ENCODE measurements around the gene RBMX. TPM values are rescaled to one million over a fixed set of nuclear protein-coding genes. Genes with fewer than 3 reads are reported as not detected.

The RBMX gene
- total and polyA plus RNA-seq, 2 of the 13 experiments (the other 11 are each of a cell fraction or from before 2014, with no cell fraction given) = 114 to 254 TPM

DNA sequence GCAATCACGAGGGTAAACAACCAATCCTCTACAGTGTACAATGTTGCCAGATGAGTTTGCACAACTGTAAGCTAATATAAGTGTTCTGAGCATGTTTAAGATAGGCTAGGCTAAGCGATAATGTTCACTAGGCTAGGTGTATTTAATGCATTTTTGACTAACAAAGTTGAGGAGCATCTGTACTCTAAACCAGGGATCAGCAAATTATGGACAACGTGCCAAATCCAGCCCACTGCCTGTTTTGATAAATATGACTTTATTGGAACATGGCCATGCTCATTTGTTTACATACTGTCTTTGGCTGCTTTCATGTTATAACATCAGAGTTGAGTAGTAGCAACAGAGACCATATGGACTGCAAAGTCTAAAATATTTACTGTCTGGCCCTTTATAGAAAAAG is 53.5 kb downstream of the RBMX start (continued):
- TF ChIP-seq, protein P1, sequence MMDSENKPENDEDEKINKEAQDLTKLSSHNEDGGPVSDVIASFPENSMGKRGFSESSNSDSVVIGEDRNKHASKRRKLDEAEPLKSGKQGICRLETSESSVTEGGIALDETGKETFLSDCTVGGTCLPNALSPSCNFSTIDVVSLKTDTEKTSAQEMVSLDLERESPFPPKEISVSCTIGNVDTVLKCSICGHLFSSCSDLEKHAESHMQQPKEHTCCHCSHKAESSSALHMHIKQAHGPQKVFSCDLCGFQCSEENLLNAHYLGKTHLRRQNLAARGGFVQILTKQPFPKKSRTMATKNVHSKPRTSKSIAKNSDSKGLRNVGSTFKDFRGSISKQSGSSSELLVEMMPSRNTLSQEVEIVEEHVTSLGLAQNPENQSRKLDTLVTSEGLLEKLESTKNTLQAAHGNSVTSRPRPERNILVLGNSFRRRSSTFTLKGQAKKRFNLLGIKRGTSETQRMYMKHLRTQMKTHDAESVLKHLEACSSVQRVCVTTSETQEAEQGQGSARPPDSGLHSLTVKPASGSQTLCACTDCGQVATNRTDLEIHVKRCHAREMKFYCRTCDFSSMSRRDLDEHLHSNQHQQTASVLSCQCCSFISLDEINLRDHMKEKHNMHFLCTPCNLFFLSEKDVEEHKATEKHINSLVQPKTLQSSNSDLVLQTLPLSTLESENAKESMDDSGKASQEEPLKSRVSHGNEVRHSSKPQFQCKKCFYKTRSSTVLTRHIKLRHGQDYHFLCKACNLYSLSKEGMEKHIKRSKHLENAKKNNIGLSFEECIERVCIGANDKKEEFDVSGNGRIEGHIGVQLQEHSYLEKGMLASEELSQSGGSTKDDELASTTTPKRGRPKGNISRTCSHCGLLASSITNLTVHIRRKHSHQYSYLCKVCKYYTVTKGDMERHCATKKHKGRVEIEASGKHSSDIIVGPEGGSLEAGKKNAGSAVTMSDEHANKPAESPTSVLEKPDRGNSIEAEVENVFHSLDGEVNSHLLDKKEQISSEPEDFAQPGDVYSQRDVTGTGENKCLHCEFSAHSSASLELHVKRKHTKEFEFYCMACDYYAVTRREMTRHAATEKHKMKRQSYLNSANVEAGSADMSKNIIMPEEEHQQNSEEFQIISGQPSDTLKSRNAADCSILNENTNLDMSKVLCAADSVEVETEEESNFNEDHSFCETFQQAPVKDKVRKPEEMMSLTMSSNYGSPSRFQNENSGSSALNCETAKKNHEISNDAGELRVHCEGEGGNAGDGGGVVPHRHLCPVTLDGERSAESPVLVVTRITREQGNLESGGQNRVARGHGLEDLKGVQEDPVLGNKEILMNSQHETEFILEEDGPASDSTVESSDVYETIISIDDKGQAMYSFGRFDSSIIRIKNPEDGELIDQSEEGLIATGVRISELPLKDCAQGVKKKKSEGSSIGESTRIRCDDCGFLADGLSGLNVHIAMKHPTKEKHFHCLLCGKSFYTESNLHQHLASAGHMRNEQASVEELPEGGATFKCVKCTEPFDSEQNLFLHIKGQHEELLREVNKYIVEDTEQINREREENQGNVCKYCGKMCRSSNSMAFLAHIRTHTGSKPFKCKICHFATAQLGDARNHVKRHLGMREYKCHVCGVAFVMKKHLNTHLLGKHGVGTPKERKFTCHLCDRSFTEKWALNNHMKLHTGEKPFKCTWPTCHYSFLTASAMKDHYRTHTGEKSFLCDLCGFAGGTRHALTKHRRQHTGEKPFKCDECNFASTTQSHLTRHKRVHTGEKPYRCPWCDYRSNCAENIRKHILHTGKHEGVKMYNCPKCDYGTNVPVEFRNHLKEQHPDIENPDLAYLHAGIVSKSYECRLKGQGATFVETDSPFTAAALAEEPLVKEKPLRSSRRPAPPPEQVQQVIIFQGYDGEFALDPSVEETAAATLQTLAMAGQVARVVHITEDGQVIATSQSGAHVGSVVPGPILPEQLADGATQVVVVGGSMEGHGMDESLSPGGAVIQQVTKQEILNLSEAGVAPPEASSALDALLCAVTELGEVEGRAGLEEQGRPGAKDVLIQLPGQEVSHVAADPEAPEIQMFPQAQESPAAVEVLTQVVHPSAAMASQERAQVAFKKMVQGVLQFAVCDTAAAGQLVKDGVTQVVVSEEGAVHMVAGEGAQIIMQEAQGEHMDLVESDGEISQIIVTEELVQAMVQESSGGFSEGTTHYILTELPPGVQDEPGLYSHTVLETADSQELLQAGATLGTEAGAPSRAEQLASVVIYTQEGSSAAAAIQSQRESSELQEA (CRISPR knock-in tag; IDR thresholded peaks at IDR 0.05; ENCODE audit: not compliant biosample characterization) = no peak
- TF ChIP-seq TCF12 (IDR thresholded peaks at IDR 0.05) = no peak
- no peak for TF ChIP-seq TCF12 (CRISPR knock-in tag; IDR thresholded peaks at IDR 0.05)
- TF ChIP-seq ZNF773 (CRISPR knock-in tag; IDR thresholded peaks at IDR 0.05; ENCODE audit: borderline replicate concordance) = no peak
- TF ChIP-seq KDM5A (IDR thresholded peaks at IDR 0.05; ENCODE audit: borderline replicate concordance, low read length) = no peak

DNA sequence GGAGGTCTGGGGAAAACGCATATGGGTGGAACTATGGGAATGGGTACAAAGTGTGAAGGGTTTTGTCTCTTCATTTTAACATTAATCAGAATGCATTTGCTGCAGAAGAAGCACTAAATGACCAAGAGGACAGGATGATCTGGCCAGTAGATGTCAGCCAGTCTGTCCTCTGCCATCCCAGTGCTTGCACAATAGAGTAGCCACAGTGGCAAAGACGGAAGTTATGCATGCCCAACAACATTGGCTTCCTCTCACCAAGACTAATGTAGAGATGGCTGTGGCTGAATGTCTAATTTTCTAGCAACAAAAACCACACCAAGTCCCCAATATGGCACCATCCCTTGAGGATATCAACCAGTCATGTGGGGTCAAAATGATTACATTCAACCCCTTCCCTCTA is 54.8 kb downstream of the RBMX start:
- no peaks in the 10 kb centered on the region for H3K36me3 ChIP-seq (replicated peaks in 1 of 2; ENCODE audit: control insufficient read depth in 1 of 2, insufficient read depth in 2 of 2, low read length in 2 of 2)
- H3K9me3 ChIP-seq (ENCODE audit: low read length) = no peaks in the 10 kb centered on the region
- no peak for ATAC-seq
- BruUV-seq (replicated peaks) = no TSS peak
- CTCF ChIA-PET (ENCODE audit: low intra/inter-chr PET ratio, low total read pairs) = no interaction called here
- H3K9ac ChIP-seq (ENCODE audit: insufficient read depth, low read depth, low read length) = no peak overlapping the region
- H3K4me1 ChIP-seq (ENCODE audit: insufficient read depth, low read length) = no peaks in the 10 kb centered on the region
- in situ Hi-C loops (cut with HindIII; ENCODE audit: extremely low pct_ligation_motif_present, low pct_unique_long_range_greater_than_20kb) = no loop called here
- DNase-seq (ENCODE audit: low spot score) = no peak
- no peaks in the 10 kb centered on the region for H3K27me3 ChIP-seq (ENCODE audit: control insufficient read depth in 1 of 2, insufficient read depth in 2 of 2, low read length in 2 of 2)
- 85% methylated on average over 2 of the region's 2 CpGs for WGBS (ENCODE audit: low lambda C conversion rate)
- H2AFZ ChIP-seq (ENCODE audit: low read length) = no peak overlapping the region
- FAIRE-seq = no peak
- no peak overlapping the region for H3K4me2 ChIP-seq (ENCODE audit: low read depth, low read length)
- no peaks in the 10 kb centered on the region for H4K20me1 ChIP-seq (ENCODE audit: insufficient read depth, low read length)
- TF ChIP-seq, protein P2, sequence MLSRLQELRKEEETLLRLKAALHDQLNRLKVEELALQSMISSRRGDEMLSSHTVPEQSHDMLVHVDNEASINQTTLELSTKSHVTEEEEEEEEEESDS (CRISPR knock-in tag; IDR thresholded peaks at IDR 0.05; ENCODE audit: borderline replicate concordance) = no peak
- TF ChIP-seq, protein P3, sequence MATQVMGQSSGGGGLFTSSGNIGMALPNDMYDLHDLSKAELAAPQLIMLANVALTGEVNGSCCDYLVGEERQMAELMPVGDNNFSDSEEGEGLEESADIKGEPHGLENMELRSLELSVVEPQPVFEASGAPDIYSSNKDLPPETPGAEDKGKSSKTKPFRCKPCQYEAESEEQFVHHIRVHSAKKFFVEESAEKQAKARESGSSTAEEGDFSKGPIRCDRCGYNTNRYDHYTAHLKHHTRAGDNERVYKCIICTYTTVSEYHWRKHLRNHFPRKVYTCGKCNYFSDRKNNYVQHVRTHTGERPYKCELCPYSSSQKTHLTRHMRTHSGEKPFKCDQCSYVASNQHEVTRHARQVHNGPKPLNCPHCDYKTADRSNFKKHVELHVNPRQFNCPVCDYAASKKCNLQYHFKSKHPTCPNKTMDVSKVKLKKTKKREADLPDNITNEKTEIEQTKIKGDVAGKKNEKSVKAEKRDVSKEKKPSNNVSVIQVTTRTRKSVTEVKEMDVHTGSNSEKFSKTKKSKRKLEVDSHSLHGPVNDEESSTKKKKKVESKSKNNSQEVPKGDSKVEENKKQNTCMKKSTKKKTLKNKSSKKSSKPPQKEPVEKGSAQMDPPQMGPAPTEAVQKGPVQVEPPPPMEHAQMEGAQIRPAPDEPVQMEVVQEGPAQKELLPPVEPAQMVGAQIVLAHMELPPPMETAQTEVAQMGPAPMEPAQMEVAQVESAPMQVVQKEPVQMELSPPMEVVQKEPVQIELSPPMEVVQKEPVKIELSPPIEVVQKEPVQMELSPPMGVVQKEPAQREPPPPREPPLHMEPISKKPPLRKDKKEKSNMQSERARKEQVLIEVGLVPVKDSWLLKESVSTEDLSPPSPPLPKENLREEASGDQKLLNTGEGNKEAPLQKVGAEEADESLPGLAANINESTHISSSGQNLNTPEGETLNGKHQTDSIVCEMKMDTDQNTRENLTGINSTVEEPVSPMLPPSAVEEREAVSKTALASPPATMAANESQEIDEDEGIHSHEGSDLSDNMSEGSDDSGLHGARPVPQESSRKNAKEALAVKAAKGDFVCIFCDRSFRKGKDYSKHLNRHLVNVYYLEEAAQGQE (IDR thresholded peaks at IDR 0.05; ENCODE audit: borderline replicate concordance in 1 of 2, low read depth in 1 of 2, low read length in 2 of 2) = no peak
- TF ChIP-seq ZNF367 (CRISPR knock-in tag; IDR thresholded peaks at IDR 0.05; ENCODE audit: borderline replicate concordance) = no peak
- TF ChIP-seq, protein P4, sequence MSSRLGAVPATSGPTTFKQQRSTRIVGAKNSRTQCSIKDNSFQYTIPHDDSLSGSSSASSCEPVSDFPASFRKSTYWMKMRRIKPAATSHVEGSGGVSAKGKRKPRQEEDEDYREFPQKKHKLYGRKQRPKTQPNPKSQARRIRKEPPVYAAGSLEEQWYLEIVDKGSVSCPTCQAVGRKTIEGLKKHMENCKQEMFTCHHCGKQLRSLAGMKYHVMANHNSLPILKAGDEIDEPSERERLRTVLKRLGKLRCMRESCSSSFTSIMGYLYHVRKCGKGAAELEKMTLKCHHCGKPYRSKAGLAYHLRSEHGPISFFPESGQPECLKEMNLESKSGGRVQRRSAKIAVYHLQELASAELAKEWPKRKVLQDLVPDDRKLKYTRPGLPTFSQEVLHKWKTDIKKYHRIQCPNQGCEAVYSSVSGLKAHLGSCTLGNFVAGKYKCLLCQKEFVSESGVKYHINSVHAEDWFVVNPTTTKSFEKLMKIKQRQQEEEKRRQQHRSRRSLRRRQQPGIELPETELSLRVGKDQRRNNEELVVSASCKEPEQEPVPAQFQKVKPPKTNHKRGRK (CRISPR knock-in tag; IDR thresholded peaks at IDR 0.05) = no peak
- no peaks in the 10 kb centered on the region for H3K79me2 ChIP-seq (ENCODE audit: insufficient read depth, low read length)
- intact Hi-C loops (cut with micrococcal nuclease; ENCODE audit: unreplicated experiment) = no loop called here
- no peak overlapping the region for H3K4me3 ChIP-seq (replicated peaks in 1 of 3; ENCODE audit: insufficient read depth in 1 of 3, low read depth in 2 of 3, low read length in 3 of 3)
- no peak overlapping the region for H3K27ac ChIP-seq (ENCODE audit: extremely low read length, insufficient read depth, low read length)
- POLR2A ChIA-PET = no interaction called here

All from HepG2 (cell line).